ENCODE measurements around the gene TUBB4A. TPM values are rescaled to one million over a fixed set of nuclear protein-coding genes. Genes with fewer than 3 reads are reported as not detected.

The TUBB4A gene
- total and polyA plus RNA-seq, 9 of the 15 experiments (the other 6 are each of a cell fraction or from before 2014, with no cell fraction given), result 0.14 to 7.0 (median 0.75) TPM

DNA sequence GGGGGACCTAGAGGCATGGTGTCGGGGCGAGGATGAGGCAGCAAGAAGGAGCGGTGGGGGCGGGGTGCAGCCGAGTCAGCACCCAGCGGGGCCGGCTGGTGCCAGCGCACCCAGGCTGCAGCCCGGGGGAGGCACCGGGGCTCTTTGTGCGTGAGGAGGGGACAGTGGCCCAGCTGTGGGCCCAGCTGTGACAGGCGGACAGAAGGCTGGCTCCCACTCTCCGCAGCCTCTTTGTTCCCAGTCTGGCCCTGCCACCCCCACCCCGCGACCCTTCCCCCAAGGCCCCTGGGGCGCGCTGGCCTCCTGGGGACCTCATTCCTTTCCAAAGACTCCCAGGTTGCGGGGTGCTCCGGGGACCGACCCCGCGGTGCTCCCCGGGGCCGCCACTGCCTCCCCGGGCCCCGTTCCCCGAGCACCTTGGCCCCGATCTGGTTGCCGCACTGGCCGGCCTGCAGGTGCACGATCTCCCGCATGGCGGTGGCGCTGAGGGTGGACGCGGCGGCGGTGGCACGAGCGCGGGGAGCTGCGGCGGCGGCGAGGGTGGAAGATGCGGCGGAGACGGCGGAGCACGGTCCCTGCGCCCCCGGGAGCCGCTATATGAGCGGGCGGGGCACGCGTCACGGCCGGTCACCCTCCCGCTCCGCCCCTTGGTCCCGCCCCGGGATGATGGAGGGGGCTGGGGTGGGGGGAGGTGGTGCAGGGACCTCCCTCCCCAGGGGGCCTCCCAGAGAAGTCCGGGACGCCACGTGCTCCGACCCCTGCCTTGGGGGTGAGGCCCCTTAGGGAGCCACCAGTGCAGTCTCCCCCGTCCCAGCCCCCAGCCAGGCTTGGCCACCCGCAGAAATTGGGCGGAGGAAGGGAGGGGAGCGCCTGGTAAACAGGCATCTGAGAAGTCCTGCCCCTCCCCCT lies at the start of gene TUBB4A (continued):
- TF ChIP-seq, protein P1, sequence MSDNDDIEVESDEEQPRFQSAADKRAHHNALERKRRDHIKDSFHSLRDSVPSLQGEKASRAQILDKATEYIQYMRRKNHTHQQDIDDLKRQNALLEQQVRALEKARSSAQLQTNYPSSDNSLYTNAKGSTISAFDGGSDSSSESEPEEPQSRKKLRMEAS (CRISPR knock-in tag; IDR thresholded peaks at IDR 0.05), result peak; percentile 66
- TF ChIP-seq CTBP1 (IDR thresholded peaks at IDR 0.05; ENCODE audit: borderline replicate concordance) (peak; percentile 24; the same call in 1 of the 2 replicates), SMARCB1 (IDR thresholded peaks at IDR 0.05; ENCODE audit: insufficient read length, low read depth) (no peak), TEAD2 (tag; IDR thresholded peaks at IDR 0.05) (no peak), NR2C1 (IDR thresholded peaks at IDR 0.05) (no peak), NR2C1 (tag; IDR thresholded peaks at IDR 0.05) (no peak), SMAD4 (CRISPR knock-in tag; conservative IDR thresholded peaks at IDR 0.05) (no peak), ZFX (CRISPR knock-in tag; IDR thresholded peaks at IDR 0.05) (peak; percentile 33; the same call in 1 of the 2 replicates), ZNF263 (CRISPR knock-in tag; IDR thresholded peaks at IDR 0.05; ENCODE audit: borderline replicate concordance) (peak; percentile 91), PHF8 (IDR thresholded peaks at IDR 0.05; ENCODE audit: borderline replicate concordance, low read length) (peak; percentile 22; the same call in 1 of the 2 replicates), STAG1 (CRISPR knock-in tag; IDR thresholded peaks at IDR 0.05; ENCODE audit: borderline replicate concordance) (no peak), GTF2A2 (tag; IDR thresholded peaks at IDR 0.05) (no peak), ZNF239 (CRISPR knock-in tag; IDR thresholded peaks at IDR 0.05) (no peak), ARHGAP35 (IDR thresholded peaks at IDR 0.05; ENCODE audit: partially characterized antibody) (no peak), ZNF174 (CRISPR knock-in tag; IDR thresholded peaks at IDR 0.05) (no peak), XRCC5 (IDR thresholded peaks at IDR 0.05; ENCODE audit: low read depth, low read length) (no peak), CREB1 (IDR thresholded peaks at IDR 0.05) (no peak), CREB1 (CRISPR knock-in tag; IDR thresholded peaks at IDR 0.05) (peak; percentile 37; the same call in 1 of the 2 replicates)
- TF ChIP-seq, protein P2, sequence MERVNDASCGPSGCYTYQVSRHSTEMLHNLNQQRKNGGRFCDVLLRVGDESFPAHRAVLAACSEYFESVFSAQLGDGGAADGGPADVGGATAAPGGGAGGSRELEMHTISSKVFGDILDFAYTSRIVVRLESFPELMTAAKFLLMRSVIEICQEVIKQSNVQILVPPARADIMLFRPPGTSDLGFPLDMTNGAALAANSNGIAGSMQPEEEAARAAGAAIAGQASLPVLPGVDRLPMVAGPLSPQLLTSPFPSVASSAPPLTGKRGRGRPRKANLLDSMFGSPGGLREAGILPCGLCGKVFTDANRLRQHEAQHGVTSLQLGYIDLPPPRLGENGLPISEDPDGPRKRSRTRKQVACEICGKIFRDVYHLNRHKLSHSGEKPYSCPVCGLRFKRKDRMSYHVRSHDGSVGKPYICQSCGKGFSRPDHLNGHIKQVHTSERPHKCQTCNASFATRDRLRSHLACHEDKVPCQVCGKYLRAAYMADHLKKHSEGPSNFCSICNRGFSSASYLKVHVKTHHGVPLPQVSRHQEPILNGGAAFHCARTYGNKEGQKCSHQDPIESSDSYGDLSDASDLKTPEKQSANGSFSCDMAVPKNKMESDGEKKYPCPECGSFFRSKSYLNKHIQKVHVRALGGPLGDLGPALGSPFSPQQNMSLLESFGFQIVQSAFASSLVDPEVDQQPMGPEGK (CRISPR knock-in tag; IDR thresholded peaks at IDR 0.05; ENCODE audit: borderline replicate concordance), result no peak
- TF ChIP-seq, protein P3, sequence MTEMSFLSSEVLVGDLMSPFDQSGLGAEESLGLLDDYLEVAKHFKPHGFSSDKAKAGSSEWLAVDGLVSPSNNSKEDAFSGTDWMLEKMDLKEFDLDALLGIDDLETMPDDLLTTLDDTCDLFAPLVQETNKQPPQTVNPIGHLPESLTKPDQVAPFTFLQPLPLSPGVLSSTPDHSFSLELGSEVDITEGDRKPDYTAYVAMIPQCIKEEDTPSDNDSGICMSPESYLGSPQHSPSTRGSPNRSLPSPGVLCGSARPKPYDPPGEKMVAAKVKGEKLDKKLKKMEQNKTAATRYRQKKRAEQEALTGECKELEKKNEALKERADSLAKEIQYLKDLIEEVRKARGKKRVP (CRISPR knock-in tag; IDR thresholded peaks at IDR 0.05), result no peak
- TF ChIP-seq, protein P4, sequence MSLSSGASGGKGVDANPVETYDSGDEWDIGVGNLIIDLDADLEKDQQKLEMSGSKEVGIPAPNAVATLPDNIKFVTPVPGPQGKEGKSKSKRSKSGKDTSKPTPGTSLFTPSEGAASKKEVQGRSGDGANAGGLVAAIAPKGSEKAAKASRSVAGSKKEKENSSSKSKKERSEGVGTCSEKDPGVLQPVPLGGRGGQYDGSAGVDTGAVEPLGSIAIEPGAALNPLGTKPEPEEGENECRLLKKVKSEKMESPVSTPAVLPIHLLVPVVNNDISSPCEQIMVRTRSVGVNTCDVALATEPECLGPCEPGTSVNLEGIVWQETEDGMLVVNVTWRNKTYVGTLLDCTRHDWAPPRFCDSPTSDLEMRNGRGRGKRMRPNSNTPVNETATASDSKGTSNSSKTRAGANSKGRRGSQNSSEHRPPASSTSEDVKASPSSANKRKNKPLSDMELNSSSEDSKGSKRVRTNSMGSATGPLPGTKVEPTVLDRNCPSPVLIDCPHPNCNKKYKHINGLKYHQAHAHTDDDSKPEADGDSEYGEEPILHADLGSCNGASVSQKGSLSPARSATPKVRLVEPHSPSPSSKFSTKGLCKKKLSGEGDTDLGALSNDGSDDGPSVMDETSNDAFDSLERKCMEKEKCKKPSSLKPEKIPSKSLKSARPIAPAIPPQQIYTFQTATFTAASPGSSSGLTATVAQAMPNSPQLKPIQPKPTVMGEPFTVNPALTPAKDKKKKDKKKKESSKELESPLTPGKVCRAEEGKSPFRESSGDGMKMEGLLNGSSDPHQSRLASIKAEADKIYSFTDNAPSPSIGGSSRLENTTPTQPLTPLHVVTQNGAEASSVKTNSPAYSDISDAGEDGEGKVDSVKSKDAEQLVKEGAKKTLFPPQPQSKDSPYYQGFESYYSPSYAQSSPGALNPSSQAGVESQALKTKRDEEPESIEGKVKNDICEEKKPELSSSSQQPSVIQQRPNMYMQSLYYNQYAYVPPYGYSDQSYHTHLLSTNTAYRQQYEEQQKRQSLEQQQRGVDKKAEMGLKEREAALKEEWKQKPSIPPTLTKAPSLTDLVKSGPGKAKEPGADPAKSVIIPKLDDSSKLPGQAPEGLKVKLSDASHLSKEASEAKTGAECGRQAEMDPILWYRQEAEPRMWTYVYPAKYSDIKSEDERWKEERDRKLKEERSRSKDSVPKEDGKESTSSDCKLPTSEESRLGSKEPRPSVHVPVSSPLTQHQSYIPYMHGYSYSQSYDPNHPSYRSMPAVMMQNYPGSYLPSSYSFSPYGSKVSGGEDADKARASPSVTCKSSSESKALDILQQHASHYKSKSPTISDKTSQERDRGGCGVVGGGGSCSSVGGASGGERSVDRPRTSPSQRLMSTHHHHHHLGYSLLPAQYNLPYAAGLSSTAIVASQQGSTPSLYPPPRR (CRISPR knock-in tag; IDR thresholded peaks at IDR 0.05; ENCODE audit: borderline replicate concordance), result no peak
